Measurements from ENCODE around the gene FRMD1.

Gene FRMD1

DNA sequence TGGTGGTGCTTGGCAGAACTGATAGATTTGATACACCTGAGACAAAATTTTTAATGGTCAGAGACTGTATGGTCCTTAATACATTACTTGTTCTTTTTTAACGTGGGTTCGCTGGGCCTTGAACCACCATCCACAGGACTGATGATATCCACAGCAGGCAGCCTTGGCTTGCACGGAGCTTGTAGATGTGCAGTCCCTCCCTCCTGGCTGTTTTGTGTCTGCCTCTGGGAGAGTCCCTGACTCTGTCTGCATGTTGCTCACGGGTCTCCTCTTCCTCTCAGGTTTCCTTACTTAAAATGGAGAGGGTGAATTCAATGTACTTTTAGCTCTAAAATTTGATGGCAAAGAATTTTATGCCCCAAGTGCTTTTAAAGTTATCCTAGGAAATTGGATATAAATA, 64.0 kb downstream of the FRMD1 start:
- no peak overlapping the region for H3K9ac ChIP-seq (ENCODE audit: low read length)
- no peak overlapping the region for H3K27ac ChIP-seq (ENCODE audit: low read depth, low read length)
- no peaks in the 10 kb centered on the region for H3K27me3 ChIP-seq (ENCODE audit: control insufficient read depth, insufficient read depth, low read length)
- no peaks in the 10 kb centered on the region for H3K36me3 ChIP-seq (ENCODE audit: control insufficient read depth, insufficient read depth, low read length)
- H3K4me3 ChIP-seq (ENCODE audit: low read length), result no peak overlapping the region
- no peaks in the 10 kb centered on the region for H3K4me1 ChIP-seq (ENCODE audit: control insufficient read depth, insufficient read depth, low read length)

GRCh38 chr6:168014428-168014827, 64.6 kb downstream of the FRMD1 start:
- Histone ChIP-seq H3K4me3 (ENCODE audit: low read length) (no peak overlapping the region), H3K9ac (ENCODE audit: low read length) (no peak overlapping the region), H3K4me1 (ENCODE audit: control insufficient read depth, insufficient read depth, low read length) (no peaks in the 10 kb centered on the region), H3K36me3 (ENCODE audit: control insufficient read depth, insufficient read depth, low read length) (no peaks in the 10 kb centered on the region), H3K27me3 (ENCODE audit: control insufficient read depth, insufficient read depth, low read length) (no peaks in the 10 kb centered on the region), H3K27ac (ENCODE audit: low read depth, low read length) (no peak overlapping the region)

DNA sequence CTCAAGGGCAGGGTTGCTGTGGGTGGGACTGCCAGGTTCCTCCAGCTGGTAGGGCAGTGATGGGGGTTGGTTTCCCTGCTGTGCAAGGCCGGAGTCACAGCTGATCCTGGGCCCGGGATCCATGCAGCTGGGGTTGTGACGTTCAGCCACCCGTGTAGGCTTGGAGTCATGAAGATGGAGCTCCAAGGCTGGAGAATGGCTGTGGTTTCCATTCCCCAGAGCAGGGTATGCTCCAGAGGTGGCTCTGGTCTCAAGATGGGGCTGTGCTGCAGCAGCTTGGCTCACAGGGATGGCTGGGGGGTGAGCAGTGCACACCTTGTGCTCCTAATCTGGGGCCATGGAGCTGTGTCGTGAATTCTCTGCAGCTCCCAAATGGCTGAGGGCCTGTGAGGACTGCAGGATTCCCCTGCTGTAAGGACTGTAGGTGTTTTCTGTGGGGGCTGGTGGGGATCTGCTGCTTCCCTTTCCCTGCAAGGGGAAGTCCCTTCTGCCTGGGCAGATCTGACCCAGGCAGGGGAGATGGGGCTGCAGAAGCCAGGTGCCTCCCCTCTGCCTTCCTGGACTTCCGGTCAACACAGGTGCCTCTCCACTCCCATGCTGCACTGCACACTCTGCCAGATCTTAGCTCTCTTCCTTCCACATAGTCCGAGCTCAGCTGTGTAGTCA, 65.6 kb downstream of the FRMD1 start:
- Histone ChIP-seq H3K27me3 (ENCODE audit: control insufficient read depth, insufficient read depth, low read length) (no peaks in the 10 kb centered on the region), H3K4me1 (ENCODE audit: control insufficient read depth, insufficient read depth, low read length) (no peaks in the 10 kb centered on the region), H3K36me3 (ENCODE audit: control insufficient read depth, insufficient read depth, low read length) (no peaks in the 10 kb centered on the region), H3K9ac (ENCODE audit: low read length) (no peak overlapping the region), H3K27ac (ENCODE audit: low read depth, low read length) (no peak overlapping the region), H3K4me3 (ENCODE audit: low read length) (no peak overlapping the region)

GRCh38 chr6:168012431-168013249, 66.4 kb downstream of the FRMD1 start:
- Histone ChIP-seq H3K27ac (ENCODE audit: low read depth, low read length) (no peak overlapping the region), H3K4me1 (ENCODE audit: control insufficient read depth, insufficient read depth, low read length) (no peaks in the 10 kb centered on the region), H3K27me3 (ENCODE audit: control insufficient read depth, insufficient read depth, low read length) (no peaks in the 10 kb centered on the region), H3K36me3 (ENCODE audit: control insufficient read depth, insufficient read depth, low read length) (no peaks in the 10 kb centered on the region), H3K4me3 (ENCODE audit: low read length) (no peak overlapping the region), H3K9ac (ENCODE audit: low read length) (no peak overlapping the region)

- Histone ChIP-seq H3K9ac (ENCODE audit: low read length) (no peak overlapping the region), H3K36me3 (ENCODE audit: control insufficient read depth, insufficient read depth, low read length) (no peaks in the 10 kb centered on the region), H3K4me1 (ENCODE audit: control insufficient read depth, insufficient read depth, low read length) (no peaks in the 10 kb centered on the region), H3K27ac (ENCODE audit: low read depth, low read length) (no peak overlapping the region), H3K4me3 (ENCODE audit: low read length) (no peak overlapping the region), H3K27me3 (ENCODE audit: control insufficient read depth, insufficient read depth, low read length) (no peaks in the 10 kb centered on the region)
These were observed 67.7 kb downstream of the FRMD1 start for GRCh38 chr6:168011291-168011690.

- Histone ChIP-seq H3K36me3 (ENCODE audit: control insufficient read depth, insufficient read depth, low read length) (no peaks in the 10 kb centered on the region), H3K27me3 (ENCODE audit: control insufficient read depth, insufficient read depth, low read length) (no peaks in the 10 kb centered on the region), H3K4me1 (ENCODE audit: control insufficient read depth, insufficient read depth, low read length) (no peaks in the 10 kb centered on the region), H3K9ac (ENCODE audit: low read length) (no peak overlapping the region), H3K27ac (ENCODE audit: low read depth, low read length) (no peak overlapping the region), H3K4me3 (ENCODE audit: low read length) (no peak overlapping the region)
These were observed 69.7 kb downstream of the FRMD1 start for GRCh38 chr6:168009331-168009730.

GRCh38 chr6:168007592-168008338, 71.2 kb downstream of the FRMD1 start:
- no peaks in the 10 kb centered on the region for H3K4me1 ChIP-seq (ENCODE audit: control insufficient read depth, insufficient read depth, low read length)
- H3K27ac ChIP-seq (ENCODE audit: low read depth, low read length), result no peak overlapping the region
- H3K27me3 ChIP-seq (ENCODE audit: control insufficient read depth, insufficient read depth, low read length), result no peaks in the 10 kb centered on the region
- H3K9ac ChIP-seq (ENCODE audit: low read length), result no peak overlapping the region
- H3K4me3 ChIP-seq (ENCODE audit: low read length), result no peak overlapping the region
- H3K36me3 ChIP-seq (ENCODE audit: control insufficient read depth, insufficient read depth, low read length), result no peaks in the 10 kb centered on the region

DNA sequence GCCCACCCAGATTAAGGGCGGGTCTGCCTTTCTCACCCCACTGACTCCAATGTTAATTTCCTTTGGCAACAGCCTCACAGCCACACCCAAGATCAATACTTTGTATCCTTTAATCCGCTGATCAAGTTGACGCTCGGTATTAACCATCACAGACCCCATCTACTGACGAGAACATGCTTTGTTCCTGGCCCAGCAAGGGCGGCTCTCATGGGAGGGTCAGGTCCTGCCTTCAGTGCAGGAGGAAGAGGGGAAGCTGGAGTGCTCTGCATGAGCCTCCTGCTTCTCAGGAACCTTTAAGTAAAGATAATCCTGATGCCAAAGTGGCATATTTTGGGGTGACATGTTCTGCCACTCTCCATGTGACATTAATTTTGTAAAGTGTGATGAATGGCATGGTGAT, 73.2 kb downstream of the FRMD1 start:
- Histone ChIP-seq H3K4me3 (ENCODE audit: low read length) (no peak overlapping the region), H3K4me1 (ENCODE audit: control insufficient read depth, insufficient read depth, low read length) (no peaks in the 10 kb centered on the region), H3K9ac (ENCODE audit: low read length) (no peak overlapping the region), H3K27ac (ENCODE audit: low read depth, low read length) (no peak overlapping the region), H3K36me3 (ENCODE audit: control insufficient read depth, insufficient read depth, low read length) (no peaks in the 10 kb centered on the region), H3K27me3 (ENCODE audit: control insufficient read depth, insufficient read depth, low read length) (no peaks in the 10 kb centered on the region)

DNA sequence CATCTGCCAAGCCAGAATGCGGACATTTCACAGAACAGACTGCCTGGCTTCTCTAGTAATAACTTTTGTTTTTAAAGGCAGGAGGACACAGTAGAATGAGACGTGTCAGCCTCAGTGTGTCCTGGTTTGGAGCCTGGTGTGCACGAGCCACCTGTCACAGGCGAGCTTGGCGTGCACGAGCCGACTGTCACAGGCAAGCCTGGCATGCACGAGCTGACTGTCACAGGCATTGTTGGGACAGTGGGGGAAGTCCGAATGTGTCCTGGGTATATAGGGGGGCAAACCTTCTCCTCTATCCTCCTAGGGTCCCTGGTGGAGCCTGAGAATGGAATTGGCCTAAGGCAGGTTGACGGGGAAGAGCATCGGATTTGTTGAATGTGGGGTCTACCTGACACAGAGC, 74.1 kb downstream of the FRMD1 start:
- H3K27ac ChIP-seq (ENCODE audit: low read depth, low read length), result no peak overlapping the region
- no peak overlapping the region for H3K9ac ChIP-seq (ENCODE audit: low read length)
- H3K4me3 ChIP-seq (ENCODE audit: low read length), result no peak overlapping the region
- H3K36me3 ChIP-seq (ENCODE audit: control insufficient read depth, insufficient read depth, low read length), result no peaks in the 10 kb centered on the region
- no peaks in the 10 kb centered on the region for H3K27me3 ChIP-seq (ENCODE audit: control insufficient read depth, insufficient read depth, low read length)
- H3K4me1 ChIP-seq (ENCODE audit: control insufficient read depth, insufficient read depth, low read length), result no peaks in the 10 kb centered on the region

GRCh38 chr6:168004023-168004422, 75.0 kb downstream of the FRMD1 start:
- H3K4me1 ChIP-seq (ENCODE audit: control insufficient read depth, insufficient read depth, low read length), result no peaks in the 10 kb centered on the region
- H3K27me3 ChIP-seq (ENCODE audit: control insufficient read depth, insufficient read depth, low read length), result no peaks in the 10 kb centered on the region
- no peak overlapping the region for H3K27ac ChIP-seq (ENCODE audit: low read depth, low read length)
- H3K36me3 ChIP-seq (ENCODE audit: control insufficient read depth, insufficient read depth, low read length), result no peaks in the 10 kb centered on the region
- no peak overlapping the region for H3K9ac ChIP-seq (ENCODE audit: low read length)
- no peak overlapping the region for H3K4me3 ChIP-seq (ENCODE audit: low read length)
